HEK293T (cell line): ENCODE results near the gene MYO7A.

ENCODE experiments used
- ARNT ChIP-seq: fragments of 450-650 bp; IDR thresholded peaks from 2 replicates; pipeline ENCODE4 v1.6.1; 2017; ENCODE audit warnings: mild to moderate bottlenecking
- BHLHE40 ChIP-seq: fragments of 450-650 bp; IDR thresholded peaks from 2 replicates; pipeline ENCODE4 v1.6.1; 2016; ENCODE audit warnings: mild to moderate bottlenecking, moderate library complexity, borderline replicate concordance
- CTBP1 ChIP-seq: fragments of 450-650 bp; IDR thresholded peaks from 2 replicates; pipeline ENCODE4 v1.6.1; 2016; ENCODE audit warnings: borderline replicate concordance
- NFRKB ChIP-seq: fragments of 450-650 bp; IDR thresholded peaks from 2 replicates; pipeline ENCODE4 v1.6.1; 2016; ENCODE audit warnings: mild to moderate bottlenecking, moderate library complexity
- SP1 ChIP-seq: fragments of 450-650 bp; IDR thresholded peaks from 2 replicates; pipeline ENCODE4 v1.6.1; 2017
- SUZ12 ChIP-seq: fragments of 450-650 bp; IDR thresholded peaks from 2 replicates; pipeline ENCODE4 v1.6.1; 2016; ENCODE audit warnings: mild to moderate bottlenecking
- TARDBP ChIP-seq: fragments of 450-650 bp; IDR thresholded peaks from 2 replicates; pipeline ENCODE4 v1.6.1; 2016

DNA sequence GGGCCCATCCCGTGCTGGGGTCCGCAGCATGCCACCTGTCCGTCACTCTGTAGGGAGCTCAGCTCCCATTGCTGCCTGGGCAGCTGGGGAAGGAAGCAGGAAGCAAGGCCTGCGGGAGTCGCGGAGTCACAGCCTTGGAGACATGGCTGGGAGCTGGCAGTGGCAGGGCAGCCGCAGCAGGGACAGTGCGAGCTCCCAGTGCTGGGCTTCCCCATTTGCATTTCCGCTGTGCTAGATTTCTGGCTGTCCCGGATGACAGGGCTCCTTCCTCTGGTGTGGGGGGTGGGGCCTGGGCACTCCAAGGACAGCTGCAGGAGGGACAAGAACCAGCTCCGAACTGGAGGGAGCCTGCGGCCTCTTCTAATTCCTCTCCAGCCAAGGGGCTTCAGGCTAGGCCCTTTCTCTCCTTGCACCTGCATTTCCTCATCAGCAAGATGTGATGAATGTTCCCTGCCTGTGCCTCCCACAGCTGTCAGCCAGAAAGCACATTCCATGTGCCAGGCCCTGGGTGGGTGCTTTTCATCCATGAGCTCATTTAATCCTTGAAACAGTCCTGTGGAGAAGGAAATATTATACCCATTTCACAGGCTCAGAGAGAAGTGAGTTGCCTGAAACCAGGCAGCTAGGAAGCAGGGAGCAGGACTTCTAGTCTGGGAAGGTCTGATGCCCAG is 48.0 kb downstream of the MYO7A start:
- no peak for TF ChIP-seq NFRKB
- TF ChIP-seq SUZ12: no peak
- no peak for TF ChIP-seq TARDBP
- TF ChIP-seq SP1: no peak
- TF ChIP-seq ARNT: no peak
- no peak for TF ChIP-seq BHLHE40
- TF ChIP-seq CTBP1: no peak
